Left forelimb (tissue), 1 donor: ENCODE data around the gene CD247.
A peak's percentile ranks its signal among the peaks of the same experiment; 100 is the strongest.

ENCODE experiments used
- DNase-seq: peaks from one replicate; pipeline ENCODE4 v3.0.0-alpha.2; 2018; ENCODE audit warnings: low spot score

The CD247 gene

DNA sequence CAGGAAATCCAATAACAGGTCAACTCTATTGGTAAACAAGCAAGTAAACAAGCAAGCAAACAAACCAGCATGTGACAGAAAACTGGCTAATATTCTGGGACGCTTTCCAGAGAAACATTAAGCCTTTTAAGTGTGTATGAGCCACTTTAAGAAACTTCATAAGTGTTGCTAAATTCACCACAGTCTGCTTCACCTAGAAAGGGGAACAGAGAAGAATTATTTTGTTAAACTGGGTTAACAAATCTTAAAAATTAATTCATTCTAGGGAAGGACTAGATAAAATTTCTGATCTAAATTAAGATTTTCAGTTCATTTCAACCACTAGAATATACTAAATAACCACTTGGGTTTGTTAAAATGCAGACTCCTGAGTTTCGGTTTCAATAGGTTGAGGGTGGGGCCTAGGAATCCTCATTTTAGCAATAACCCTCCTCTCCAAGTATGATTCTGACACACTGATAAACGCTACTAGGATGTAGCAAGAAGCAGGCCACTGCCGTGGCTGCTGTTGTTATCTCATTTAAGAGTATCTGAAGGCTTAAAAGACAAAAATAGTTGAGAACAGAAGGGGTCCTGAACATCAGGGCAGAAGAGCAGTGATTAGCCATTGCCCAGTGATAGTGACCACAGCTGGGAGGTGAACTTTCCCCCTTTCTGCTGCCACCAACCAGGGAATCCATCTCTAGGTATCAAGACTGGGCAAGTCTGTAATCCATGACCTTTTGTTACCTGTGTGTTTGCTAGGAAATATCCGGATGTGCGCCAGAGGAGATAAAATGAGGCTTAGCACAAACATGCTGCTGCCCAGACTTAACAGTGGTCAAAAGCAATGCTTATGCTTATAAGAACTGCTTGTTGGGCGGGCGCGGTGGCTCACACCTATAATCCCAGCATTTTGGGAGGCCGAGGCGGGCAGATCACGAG lies 24.0 kb upstream of the CD247 start:
- no peak for DNase-seq

DNA sequence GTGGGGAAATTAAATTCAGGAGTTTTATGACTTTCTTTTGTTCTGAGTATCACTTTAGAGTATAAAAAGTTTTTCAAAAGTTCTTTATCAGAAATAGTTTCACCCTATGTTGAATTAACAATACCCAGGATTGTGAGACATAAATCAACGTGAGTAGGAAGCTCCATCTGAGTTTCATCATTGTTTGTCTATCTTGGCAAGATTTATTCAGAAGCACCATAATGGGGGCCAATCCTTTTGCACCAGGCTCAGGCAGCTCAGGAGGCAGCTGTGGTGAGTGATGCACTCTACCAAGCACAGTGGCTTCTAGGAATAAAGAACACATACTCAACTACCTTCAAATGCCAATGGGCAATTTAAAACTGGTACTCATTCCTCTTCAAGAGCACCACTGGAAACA lies 23.3 kb upstream of the CD247 start:
- no peak for DNase-seq

DNA sequence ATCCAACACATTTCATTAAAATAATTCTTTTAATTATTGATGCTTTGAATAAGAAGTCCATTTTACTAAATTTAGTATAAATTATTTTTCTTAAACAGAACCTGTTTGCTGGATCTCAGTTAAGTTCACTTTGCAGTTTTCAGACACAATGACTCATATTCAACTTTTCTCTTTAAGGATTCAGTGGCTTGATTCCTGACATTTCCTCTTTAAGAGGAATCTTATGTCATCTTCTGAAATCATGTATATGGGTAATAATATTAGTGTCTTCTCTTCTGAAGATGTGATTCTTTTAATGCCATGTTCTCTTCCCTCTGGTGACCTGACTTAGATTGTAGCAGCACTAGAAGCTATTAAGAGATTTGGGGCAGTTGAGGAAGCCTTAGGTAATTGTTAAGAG lies 22.7 kb upstream of the CD247 start:
- no peak for DNase-seq

DNA sequence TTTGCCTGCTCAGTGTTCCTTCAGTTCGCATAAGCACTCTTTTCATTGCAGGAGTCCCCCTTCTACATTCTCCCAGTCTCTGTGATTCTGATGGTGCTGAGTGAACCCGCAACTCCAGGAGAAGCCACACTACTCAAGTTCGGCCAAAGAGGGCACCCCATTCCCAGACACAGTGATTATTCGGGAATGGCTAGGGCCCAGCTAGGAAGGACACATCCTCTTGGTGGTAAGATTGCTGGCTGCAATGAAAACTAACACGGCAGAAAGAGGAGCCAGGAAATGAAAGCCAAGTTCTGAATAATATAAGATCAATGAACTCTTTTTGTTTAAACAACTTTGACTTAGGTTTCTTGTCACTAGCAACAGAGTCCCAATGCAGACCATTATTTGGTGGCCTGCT lies 20.3 kb upstream of the CD247 start:
- no peak for DNase-seq

DNA sequence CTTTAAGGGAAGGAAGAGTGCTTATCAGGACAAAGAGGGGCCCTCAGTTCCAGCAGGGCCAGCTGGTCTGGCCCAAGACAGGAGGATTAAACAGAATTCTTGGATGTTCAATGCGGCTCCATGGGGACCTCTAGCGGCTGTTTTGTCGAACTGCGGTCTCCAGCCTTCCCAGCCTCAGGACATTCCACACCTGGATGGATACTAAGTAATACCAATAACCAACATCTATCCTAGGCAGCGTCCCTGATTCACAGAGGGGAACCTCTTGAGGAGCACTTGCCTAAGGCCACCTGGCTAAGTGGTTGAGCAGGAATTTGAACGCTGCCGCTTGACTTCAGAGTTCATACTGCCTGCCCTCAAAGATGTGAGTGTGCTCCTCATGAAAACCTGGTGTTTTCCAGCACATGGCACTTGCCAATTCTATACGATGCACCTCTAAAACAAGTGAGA lies 15.5 kb upstream of the CD247 start:
- DNase-seq = peak; percentile 78

DNA sequence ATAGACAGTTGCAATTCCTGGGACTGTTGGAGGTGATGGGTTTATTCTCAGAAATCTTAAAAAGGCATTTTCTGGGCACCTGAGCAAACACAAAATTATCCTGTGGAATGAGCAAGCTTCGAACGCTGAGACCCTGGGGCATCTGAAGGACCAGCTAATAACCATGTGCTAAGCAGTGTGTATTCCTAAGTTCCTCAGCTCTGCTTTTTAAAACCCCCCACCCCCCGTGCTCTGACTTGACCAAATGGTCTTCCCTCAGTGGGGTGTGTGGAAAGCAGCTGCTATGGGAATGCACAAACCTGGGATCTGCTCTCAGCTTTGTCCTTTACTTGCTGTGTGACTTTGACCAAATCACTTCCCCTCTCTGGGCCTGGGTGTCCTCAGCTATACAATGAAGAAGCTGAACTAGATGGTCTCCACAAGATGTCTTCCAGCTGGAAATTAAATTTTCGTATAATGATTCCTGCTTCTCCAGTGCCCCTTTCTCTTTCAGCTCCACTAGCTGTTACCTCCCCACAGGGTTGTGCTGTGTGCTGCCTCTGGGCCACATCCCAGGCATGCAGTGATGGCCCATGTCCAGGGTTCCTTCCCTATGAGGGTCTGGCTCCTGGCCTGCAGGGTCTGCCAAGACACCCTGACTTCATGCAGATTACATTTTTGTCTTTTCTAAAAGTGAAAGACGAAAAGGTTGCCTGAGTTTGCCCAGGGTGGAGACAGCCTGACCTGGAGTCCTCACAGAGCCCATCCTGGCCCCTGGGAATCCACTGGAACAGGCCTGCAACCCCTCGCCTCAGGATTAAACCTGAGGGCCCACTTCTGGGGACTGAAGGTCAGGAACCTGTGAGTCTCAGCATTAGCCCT lies 14.9 kb upstream of the CD247 start:
- DNase-seq = no peak

DNA sequence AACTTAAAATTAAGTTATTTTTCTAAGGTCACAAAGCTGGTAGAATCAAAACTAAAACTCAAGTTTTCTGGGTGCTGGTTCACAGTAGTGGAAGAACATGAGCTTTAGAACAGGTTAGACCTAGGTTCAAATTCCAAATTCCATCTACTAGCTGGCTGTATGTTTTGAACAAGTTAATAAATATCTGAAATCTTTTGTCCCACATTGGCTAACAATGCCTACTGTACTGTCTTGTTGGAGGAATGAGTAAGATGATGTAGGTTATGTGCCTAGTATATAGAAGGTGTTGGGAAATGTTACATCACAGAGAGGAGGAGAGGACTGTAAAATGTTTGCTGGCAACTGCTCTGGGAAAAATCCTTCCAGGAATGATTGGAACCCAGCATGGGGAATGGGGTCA lies 14.0 kb upstream of the CD247 start:
- no peak for DNase-seq

DNA sequence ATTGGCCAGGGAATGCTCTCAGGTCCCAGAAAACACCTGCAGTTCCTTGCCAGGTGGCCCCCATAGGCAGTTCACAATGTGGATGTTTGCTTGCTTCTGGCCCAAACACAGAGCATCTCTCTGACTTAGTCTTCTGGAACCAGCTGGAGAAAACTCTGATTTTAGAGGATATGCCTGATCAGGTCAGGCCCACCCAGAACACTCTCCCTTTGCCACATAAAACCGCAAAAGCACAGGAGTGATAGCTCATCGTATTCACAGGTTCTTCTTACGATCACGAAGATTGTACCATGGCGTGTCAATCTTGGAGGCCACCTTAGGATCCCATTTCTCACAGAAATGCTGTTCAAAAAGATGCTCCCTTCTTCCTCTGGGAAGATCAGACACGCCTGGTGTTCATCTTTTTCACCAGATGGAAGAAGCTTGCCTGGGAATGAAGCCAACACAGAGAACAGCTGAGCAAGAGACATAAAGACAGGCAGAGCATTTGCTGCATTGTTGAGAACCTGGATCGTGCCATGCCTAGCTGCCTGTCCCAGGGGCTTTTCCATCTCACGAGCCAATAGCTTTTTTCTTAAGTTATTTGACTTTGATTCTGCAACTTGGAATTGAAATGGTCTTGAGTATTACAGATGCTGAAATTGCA lies 11.6 kb upstream of the CD247 start:
- DNase-seq = no peak

DNA sequence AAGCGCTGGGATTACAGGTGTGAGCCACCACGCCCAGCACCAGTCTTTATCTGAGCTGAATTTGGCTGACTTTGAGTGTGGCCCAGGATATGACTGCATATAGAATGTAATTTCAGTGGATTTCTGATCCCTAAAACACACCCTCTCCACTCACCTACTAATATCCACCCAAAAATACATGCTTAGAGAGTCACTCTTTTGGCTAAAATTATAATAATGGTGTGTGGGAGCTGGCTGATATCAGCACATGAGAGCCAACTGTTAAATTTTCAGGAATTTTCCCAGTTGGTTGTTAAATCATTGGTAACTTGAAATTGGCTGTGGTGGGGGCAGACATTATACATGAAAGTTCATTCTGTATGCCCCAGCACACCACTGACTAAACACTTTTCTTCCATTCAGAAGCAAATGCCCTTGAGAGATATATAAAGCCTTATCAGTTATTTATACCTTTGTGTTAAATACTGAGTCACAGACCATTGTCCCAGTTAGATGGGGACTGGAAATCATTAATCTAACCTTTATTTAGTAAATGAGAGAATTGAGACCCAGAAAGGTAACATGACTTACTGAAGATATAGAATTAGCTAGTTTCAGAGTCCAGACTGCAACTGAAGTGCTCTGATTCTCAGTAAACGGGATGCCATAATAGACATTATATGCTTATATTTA lies 9.9 kb upstream of the CD247 start:
- DNase-seq = no peak

DNA sequence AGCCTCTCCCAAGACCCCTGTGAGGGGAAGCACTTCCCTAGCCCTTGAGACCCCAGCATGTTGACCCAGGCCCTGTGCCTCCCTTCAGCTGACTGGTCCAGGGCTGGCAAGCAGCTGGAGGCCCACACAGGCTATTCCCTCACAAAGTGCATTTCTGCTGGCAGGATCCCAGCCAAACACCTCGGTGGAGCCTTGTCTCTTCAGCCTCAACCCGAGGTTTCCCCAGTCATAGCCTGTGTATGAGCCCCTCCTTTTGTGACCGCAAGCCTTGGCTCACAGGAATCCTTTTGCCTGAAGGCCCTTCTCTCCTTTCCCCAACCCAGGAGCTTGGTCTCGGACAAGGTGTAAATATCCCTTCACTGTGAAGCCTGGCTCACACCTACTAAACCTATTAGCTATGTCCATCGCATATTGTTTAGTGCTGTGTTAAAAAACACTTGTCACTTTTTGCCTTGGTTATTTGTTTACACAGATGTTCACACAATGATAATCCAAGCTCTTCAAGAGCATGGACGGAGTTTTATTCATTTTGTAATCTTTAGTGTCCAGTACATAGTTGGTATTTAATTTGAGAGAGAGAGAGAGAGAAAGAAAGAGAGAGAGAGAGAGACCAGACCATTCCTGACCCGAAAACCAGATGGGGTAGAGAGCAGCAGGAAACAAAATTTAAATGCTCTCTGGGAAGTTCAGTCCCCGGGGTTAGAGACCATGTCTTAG lies 8.5 kb upstream of the CD247 start:
- no peak for DNase-seq

DNA sequence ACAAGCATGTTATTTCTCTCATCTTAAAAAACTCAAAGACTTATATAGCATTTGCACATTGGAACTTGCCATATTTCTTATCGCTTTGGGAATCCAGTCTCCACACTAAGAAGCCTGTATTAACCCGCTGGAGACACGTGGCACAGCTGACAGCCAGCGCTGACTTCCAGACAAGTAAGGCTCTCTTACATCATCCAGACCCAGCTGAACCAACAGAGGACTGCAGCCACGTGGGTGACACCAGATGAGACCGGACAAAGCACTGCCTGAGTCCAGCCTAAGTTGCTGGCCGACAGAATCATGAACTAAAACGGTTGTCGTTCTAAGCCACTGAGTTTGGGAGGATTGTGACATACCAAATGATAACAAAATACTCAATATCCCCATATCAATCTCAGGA lies 6.3 kb upstream of the CD247 start:
- DNase-seq = no peak

DNA sequence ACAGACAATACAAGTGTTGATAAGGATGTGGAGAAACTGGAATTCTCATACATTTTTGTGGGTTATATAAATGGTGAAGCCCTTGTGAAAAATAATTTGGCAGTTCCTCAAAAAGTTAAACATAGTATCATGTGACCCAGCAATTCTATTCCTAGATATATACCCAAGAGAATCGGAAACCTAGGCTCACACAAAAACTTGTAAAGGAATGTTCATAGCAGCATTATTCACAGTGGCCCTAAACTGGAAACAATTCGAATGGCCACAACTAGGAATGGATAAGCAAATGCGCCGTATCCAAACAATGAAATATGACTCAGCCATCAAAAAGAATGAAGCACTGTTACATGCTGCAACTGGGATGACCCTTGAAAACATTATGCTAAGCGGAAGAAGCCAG lies 3.9 kb upstream of the CD247 start:
- DNase-seq = no peak

DNA sequence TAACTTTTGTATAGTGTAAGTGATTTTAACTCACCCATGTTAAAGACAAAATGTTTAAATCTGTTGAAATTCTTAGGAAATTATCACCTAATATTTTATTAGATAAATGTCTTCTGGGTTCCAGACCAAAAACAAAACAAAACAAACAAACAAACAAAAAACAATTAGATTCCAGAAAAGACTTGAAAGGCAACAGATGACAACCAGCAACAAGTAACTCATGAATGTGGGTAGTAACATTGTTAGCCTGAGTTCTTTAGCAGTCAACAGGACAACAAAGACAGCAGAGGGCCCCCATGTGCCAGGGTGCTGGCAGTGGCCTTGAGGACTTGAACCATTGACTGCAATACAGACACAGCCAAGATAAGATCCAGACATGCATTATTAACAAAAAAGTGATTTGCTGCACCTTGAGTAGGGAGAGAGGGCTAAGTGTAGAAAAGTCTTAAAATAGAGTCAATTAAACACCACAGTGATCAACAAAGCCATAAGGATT lies 2.4 kb upstream of the CD247 start:
- no peak for DNase-seq

DNA sequence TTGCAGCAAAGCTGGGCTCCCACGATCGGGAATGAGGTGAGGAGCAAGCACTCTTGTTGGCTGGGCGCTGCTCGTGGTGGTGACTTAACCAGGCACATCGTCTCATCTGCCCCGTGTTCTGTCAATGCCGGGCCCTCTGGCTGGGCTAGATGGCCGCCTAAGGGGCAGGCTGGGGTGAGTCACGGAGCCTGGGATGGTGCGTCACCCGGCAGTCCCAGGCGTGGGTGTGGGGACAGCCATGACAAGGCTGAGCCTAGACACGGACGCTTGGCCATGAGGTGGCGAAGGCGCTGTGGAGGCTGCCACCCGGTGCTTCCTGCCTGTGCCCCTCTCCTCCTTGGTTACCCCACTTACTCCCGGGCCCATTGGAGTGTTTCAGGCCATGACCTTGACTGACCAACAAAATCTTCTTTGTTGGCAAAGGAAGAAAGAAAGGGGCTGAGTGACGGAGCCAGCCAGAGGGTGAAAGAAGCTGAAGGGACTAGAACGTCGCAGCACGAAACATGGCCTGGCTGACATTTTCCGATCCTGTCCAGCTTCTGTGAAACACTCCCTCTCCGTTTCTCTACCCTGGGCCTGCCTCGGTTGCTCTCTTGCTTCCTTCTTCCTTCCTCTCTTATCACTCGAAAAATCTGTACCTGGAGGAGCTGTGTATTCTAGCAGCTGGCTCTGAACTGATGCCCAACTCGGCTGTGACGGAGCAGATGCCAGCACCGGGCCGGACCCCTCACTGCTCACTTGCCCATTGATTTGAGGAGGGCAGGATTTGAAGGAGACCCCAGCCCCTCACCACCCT lies 596 bp downstream of the CD247 start:
- no peak for DNase-seq

DNA sequence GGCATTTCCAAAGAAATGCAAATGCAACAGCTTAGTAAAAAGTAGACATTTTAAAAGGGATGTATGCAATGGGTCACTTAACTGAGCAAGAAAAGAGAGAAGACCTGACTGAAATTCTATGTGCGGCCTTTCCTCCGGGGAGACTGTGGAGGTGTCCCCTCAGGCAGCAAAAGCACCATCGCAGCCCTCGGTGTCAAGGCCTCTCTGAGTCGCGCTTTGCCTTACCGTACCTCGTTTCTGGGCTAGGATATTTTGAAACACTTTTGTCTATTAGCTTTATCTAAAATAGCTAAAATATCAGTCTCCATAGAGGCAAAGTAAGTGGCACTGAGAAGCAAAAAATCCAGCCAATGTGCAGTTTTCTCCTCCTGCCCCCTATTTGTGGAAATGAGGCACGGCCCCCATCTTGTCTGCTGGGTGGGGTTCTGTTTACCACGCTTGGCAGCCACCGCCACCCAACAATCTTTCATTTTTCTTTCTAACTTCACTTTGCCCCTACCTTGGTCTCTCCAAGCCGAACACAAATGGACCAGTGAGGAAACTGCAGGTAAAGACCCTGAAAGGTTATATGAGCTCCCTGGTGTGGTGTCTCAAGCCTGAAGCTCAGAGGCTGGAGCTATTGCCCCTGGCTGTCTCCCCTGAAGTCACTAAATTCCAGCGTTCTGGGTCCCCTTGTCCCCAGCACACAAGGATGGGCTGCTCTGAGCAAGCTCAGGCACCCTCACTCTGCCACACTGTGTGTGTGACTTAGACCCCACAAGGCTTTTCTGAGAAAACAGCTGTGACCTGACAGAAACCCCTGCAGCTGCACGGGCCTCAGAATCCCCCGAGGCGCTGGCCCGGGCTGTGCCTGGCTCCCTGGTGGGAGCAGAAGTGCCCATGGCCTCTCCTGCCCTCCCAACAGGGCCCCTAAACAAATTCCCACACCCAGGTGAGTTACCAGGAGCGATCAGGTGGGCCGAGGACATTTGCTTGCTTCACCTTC lies 1.6 kb downstream of the CD247 start:
- no peak for DNase-seq

DNA sequence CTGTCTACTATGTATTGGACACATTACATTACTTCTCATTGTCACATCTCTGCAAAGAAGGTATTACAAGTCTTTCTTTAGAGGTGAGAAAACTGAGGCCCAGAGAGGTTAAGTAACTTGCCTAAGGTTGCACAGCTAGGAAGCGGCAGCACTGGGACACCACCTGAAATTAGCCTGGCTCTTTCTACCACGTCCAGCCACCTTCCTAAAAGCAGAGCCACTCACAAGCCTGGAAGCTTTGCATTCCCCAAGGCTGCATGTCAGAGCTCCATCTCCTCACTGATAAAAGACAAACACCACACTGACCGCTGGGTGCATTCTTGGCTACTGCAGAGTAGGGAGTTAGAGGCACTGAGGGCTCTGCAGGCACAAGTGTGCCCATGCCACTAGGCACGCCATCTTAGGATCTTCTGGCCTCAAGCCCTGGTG lies 2.4 kb downstream of the CD247 start:
- no peak for DNase-seq

DNA sequence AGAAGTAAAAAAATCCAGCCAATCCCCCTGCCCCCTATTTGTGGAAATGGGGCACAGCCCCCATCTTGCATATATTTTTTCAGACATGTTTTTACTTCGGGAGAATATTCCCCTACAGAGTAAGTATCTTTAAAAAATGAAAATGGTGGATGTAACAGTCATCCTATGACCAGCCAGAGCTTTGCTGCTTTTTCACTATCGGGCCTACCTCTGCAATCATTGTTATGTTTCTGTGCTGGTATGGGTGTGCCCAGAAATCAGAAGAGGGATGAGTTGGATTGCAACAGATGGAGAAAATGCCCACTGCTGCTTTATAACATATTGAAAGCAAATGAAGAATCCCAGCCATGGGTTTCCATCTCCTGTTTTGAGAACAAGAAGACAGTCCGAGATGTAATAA lies 2.9 kb downstream of the CD247 start:
- no peak for DNase-seq

DNA sequence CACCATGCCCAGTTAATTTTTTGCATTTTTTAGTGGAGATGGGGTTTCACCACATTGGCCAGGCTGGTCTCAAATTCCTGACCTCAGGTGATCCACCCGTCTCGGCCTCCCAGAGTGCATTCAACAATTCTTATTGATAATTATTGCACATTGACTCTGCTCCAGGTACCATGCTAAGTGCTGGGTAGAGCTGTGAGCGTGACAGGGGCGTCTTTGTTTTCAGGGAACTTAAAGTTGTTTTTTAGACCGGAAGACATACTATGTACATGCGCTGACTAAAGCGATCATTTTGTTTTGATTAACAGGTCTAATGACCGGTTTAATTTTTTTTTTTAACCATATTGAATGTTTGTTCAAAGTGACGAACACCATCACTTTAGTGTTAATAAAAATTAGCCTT lies 4.0 kb downstream of the CD247 start:
- DNase-seq = no peak

DNA sequence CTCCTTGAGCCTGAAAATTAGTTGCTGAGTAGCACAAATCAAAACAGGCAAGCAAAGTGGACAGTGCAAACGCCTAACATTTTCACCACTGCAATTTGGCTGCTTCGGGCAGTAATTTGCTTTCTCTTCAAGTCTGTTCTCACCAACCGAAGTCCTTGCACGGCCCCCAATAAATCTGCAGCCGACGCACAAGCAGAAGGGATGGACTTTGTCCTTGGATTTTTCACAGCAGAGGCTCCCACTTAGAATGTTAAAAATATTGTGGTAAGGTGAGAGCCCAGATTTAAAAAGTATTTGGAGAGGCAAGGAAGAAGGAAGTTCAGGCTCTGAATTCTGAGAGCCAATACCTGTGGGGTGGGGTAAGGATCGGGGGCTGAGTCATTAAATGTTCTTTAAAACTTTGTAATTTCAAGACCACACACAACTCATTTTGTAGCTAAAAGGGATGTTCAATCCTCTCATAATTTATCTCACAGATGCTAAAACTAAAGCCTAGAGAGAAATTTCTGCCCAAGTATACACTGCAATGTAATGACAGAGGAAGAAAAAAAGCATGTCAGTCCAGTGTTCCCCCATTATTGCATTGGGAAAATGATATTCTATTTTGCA lies 6.2 kb downstream of the CD247 start:
- no peak for DNase-seq
